A549 (cell line): ENCODE results near the gene LHFPL2. TPM values are rescaled to one million over a fixed set of nuclear protein-coding genes. Genes with fewer than 3 reads are reported as not detected.
A peak's percentile ranks its signal among the peaks of the same experiment; 100 is the strongest.

Experiments
- ATAC-seq, 2 experiments: fragments of 200-7000 bp in 1 of 2; fragments of >200 bp in 1 of 2; cut with Nextera tagmentation in 1 of 2; cut with Tn5 transposase in 1 of 2; 3 replicates each; pipeline versions ENCODE4 v1.8.0 to v1.9.1; 2018 to 2020; ENCODE audit warnings: mild to moderate bottlenecking in 1 of 2, moderate library complexity in 1 of 2
- CTCF ChIA-PET: fragments of 300-600 bp; sonication (Branson Sonifier 250); formaldehyde crosslinking; extraction: SDS; loops from one replicate; lab custom pipeline; 2021; ENCODE audit warnings: antibody characterized with exemption, inconsistent platforms; lab: Yijun Ruan, JAX
- POLR2A ChIA-PET: fragments of 350-600 bp; formaldehyde crosslinking; extraction: SDS; loops from one replicate; lab custom pipeline; 2021; ENCODE audit warnings: antibody characterized with exemption, inconsistent platforms; lab: Yijun Ruan, JAX
- DNase-seq, 2 experiments: peaks; one replicate each; pipeline versions ENCODE4 v3.0.0 to v3.0.0-alpha.2; 2011 to 2016; ENCODE audit warnings: low read depth in 1 of 2, low spot score in 1 of 2
- FAIRE-seq: peaks from 2 replicates; lab custom pipeline; 2011; peaks lifted over from hg19 to GRCh38; lab: Jason Lieb, UNC
- H3K27ac ChIP-seq, 2 experiments: fragments of >200 bp; sonication (Bioruptor Twin); formaldehyde crosslinking; 3 replicates each; pipeline ENCODE4 v1.5.1; 2016 to 2017
- H3K4me1 ChIP-seq: fragments of >200 bp; sonication (Bioruptor Twin); formaldehyde crosslinking; 3 replicates; pipeline ENCODE4 v1.6.1; 2016
- H3K4me2 ChIP-seq: fragments of >200 bp; sonication (Bioruptor Twin); formaldehyde crosslinking; 3 replicates; pipeline ENCODE4 v1.6.1; 2016
- H3K4me3 ChIP-seq: fragments of >200 bp; sonication (Bioruptor Twin); formaldehyde crosslinking; 3 replicates; pipeline ENCODE4 v1.5.1; 2016
- H3K9me3 ChIP-seq: fragments of >200 bp; sonication (Bioruptor Twin); formaldehyde crosslinking; 3 replicates; pipeline ENCODE4 v1.6.1; 2016
- BHLHE40 ChIP-seq: IDR thresholded peaks from 2 replicates; pipeline ENCODE4 v1.6.1; 2012; ENCODE audit warnings: low read depth, low read length, inconsistent platforms
- CHD2 ChIP-seq: fragments of 150-350 bp; IDR thresholded peaks from 2 replicates; pipeline ENCODE4 v1.6.1; 2014; ENCODE audit warnings: low read length; ENCODE audit not compliant: partially characterized antibody
- CTCF ChIP-seq: fragments of >200 bp; sonication (Bioruptor Twin); formaldehyde crosslinking; IDR thresholded peaks from 3 replicates; pipeline ENCODE4 v1.5.1; 2016
- ESRRA ChIP-seq: fragments of 150-350 bp; IDR thresholded peaks from 2 replicates; pipeline ENCODE4 v1.6.1; 2014; ENCODE audit warnings: mild to moderate bottlenecking, low read length, borderline replicate concordance
- GATA3 ChIP-seq: IDR thresholded peaks from 2 replicates; pipeline ENCODE4 v1.6.1; 2012; ENCODE audit warnings: borderline replicate concordance
- HOXB5 ChIP-seq: fragments of 250-450 bp; sonication (Bioruptor Pico); IDR thresholded peaks from 2 replicates; pipeline ENCODE4 v1.5.0; 2020; ENCODE audit warnings: mild to moderate bottlenecking, moderate library complexity
- JUN ChIP-seq, 2 experiments: fragments of >200 bp; sonication (Bioruptor Twin); formaldehyde crosslinking; IDR thresholded peaks; 2 replicates in 1 of 2; 3 replicates in 1 of 2; pipeline ENCODE4 v1.6.1; 2016 to 2017
- MAX ChIP-seq: IDR thresholded peaks from 2 replicates; pipeline ENCODE4 v1.6.1; 2012
- MAZ ChIP-seq: fragments of 150-350 bp; IDR thresholded peaks from 2 replicates; pipeline ENCODE4 v1.6.1; 2014; ENCODE audit warnings: antibody characterized with exemption, low read depth, low read length, borderline replicate concordance
- NFE2L2 ChIP-seq: fragments of 150-350 bp; conservative IDR thresholded peaks from 2 replicates; pipeline ENCODE4 v1.6.1; 2014; ENCODE audit warnings: low read length
- NR3C1 ChIP-seq: fragments of >200 bp; sonication (Bioruptor Twin); formaldehyde crosslinking; IDR thresholded peaks from 3 replicates; pipeline ENCODE4 v1.6.1; 2017
- PHF8 ChIP-seq: fragments of 200-600 bp; sonication (generic); IDR thresholded peaks from 2 replicates; pipeline ENCODE4 v1.6.1; 2016; ENCODE audit warnings: low read depth, mild to moderate bottlenecking, antibody characterized with exemption, moderate library complexity, borderline replicate concordance
- POLR2A ChIP-seq: IDR thresholded peaks from 2 replicates; pipeline ENCODE4 v1.6.1; 2012; ENCODE audit warnings: mild to moderate bottlenecking, low read length
- RAD21 ChIP-seq, 2 experiments: fragments of >200 bp in 1 of 2; sonication (Bioruptor Twin) in 1 of 2; formaldehyde crosslinking in 1 of 2; IDR thresholded peaks in 1 of 2; conservative IDR thresholded peaks in 1 of 2; 2 replicates in 1 of 2; 3 replicates in 1 of 2; pipeline ENCODE4 v1.6.1; 2012 to 2018; ENCODE audit warnings: inconsistent platforms in 1 of 2
- RARB ChIP-seq: fragments of 250-450 bp; sonication (Bioruptor Pico); IDR thresholded peaks from 2 replicates; pipeline ENCODE4 v1.8.0; 2021; ENCODE audit warnings: mild to moderate bottlenecking, moderate library complexity
- RFX5 ChIP-seq: fragments of 450-650 bp; IDR thresholded peaks from 2 replicates; pipeline ENCODE4 v1.7.1; 2014; ENCODE audit warnings: antibody characterized with exemption, mild to moderate bottlenecking, moderate library complexity
- RNF2 ChIP-seq: fragments of 200-600 bp; sonication (generic); IDR thresholded peaks from 2 replicates; pipeline ENCODE4 v1.6.1; 2016; ENCODE audit warnings: low read depth, mild to moderate bottlenecking, antibody characterized with exemption, moderate library complexity, borderline replicate concordance
- SMC3 ChIP-seq: fragments of >200 bp; sonication (Bioruptor Twin); formaldehyde crosslinking; IDR thresholded peaks from 3 replicates; pipeline ENCODE4 v1.6.1; 2018; ENCODE audit warnings: inconsistent platforms
- TFCP2L1 ChIP-seq: fragments of 250-450 bp; sonication (Bioruptor Pico); IDR thresholded peaks from 2 replicates; pipeline ENCODE4 v1.5.0; 2021; ENCODE audit warnings: mild to moderate bottlenecking
- USF2 ChIP-seq: fragments of 450-650 bp; IDR thresholded peaks from 2 replicates; pipeline ENCODE4 v1.6.1; 2014; ENCODE audit warnings: antibody characterized with exemption
- ZC3H11A ChIP-seq: fragments of 450-650 bp; IDR thresholded peaks from 2 replicates; pipeline ENCODE4 v1.6.1; 2014; ENCODE audit warnings: antibody characterized with exemption, mild to moderate bottlenecking
- ZFP36 ChIP-seq: fragments of 450-650 bp; IDR thresholded peaks from 2 replicates; pipeline ENCODE4 v1.6.1; 2014; ENCODE audit warnings: borderline replicate concordance; ENCODE audit not compliant: partially characterized antibody
- ZSCAN20 ChIP-seq: fragments of 250-450 bp; sonication (Bioruptor Pico); IDR thresholded peaks from 2 replicates; pipeline ENCODE4 v1.8.0; 2022; ENCODE audit warnings: mild to moderate bottlenecking, moderate library complexity
- WGBS: methylation state at CpG from one replicate; pipeline ENCODE4 v1.1.6; 2017; ENCODE audit errors: missing lambda C conversion rate; 5-methylcytosine and 5-hydroxymethylcytosine counted together
- polyA plus RNA-seq, 4 experiments: library from polyadenylated mRNA; depleted of rRNA in 3 of 4; stranded (reverse); fragments of >200 nt; fragmentation: RNase III in 1 of 4; extraction: RNeasy Plus Mini Kit Qiagen cat#74134 plus additional on column Dnase treatment in 1 of 4; gene quantifications; 2 replicates in 3 of 4; 3 replicates in 1 of 4; pipeline ENCODE4 v1.2.3, GENCODE V29; 2011 to 2017
- TF ChIP-seq, protein P1 (sequence below): IDR thresholded peaks from 2 replicates; pipeline ENCODE4 v1.6.1; 2012; ENCODE audit warnings: low read depth, borderline replicate concordance
- TF ChIP-seq, protein P2 (sequence below): fragments of 250-450 bp; sonication (Bioruptor Pico); IDR thresholded peaks from 2 replicates; pipeline ENCODE4 v1.5.0; 2021; ENCODE audit warnings: mild to moderate bottlenecking, moderate library complexity, borderline replicate concordance

The LHFPL2 gene
- polyA plus RNA-seq, 2 of the 4 experiments (the other 2 are of a cell fraction), result 24.9 to 41.7 TPM

DNA sequence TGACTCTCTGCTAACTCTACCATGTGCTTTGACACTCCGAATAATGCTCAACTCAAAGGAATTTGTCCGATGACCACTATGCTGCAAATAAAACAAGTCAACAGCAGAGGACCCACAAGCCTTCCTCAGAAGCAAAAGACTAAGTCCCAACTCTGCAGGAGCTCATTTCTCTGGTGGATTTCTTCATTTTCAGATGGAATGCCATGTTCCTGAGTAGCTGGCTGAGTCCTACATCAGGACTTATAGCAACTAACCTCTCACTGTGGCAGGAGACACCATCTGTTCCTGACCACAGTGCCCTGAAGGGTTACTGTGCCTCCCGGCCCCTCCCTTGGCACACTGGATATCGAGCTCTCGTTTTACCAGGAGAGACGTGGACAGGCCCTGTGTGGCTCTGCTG lies 20.8 kb downstream of the LHFPL2 start:
- CTCF ChIA-PET, result interaction anchor here (0.7 to 2.3 kb wide), 11 partner anchors 9 to 337 kb away, joined by 3 to 17 read pairs (median 4); no protein-coding TSS in a partner anchor
- H3K4me1 ChIP-seq, result peaks cover 57% of the 10 kb centered on the region
- FAIRE-seq (no peak), ATAC-seq (0 out of 6 replicates have a peak, but pooled peaks of 1 of the 2 experiments have one; percentile 19), DNase-seq (no peak)
- POLR2A ChIA-PET, result no interaction called here
- no peak overlapping the region for H3K4me3 ChIP-seq
- H3K9me3 ChIP-seq, result no peaks in the 10 kb centered on the region
- 85% methylated on average over 5 of the region's 6 CpGs for WGBS
- peak overlapping the region in 1 of 2 experiments; percentile 4; a peak in 2 of 6 replicates for H3K27ac ChIP-seq
- TF ChIP-seq JUN (IDR thresholded peaks at IDR 0.05) (no peak), BHLHE40 (no peak), MAX (no peak), HOXB5 (CRISPR knock-in tag) (no peak), RAD21 (conservative IDR thresholded peaks at IDR 0.05 in 1 of 2, IDR thresholded peaks at IDR 0.05 in 1 of 2) (no peak), MAZ (no peak), SMC3 (no peak), ZSCAN20 (CRISPR knock-in tag) (no peak), CHD2 (no peak), RNF2 (no peak), TFCP2L1 (CRISPR knock-in tag) (no peak)
- H3K4me2 ChIP-seq, result no peak overlapping the region

GRCh38 chr5:78627175-78627574 lies 21.4 kb downstream of the LHFPL2 start:
- ChIA-PET CTCF (interaction anchor here (0.7 to 2.3 kb wide), 11 partner anchors 10 to 338 kb away, joined by 3 to 17 read pairs (median 4); no protein-coding TSS in a partner anchor), POLR2A (no interaction called here)
- Histone ChIP-seq H3K4me3 (no peak overlapping the region), H3K9me3 (no peaks in the 10 kb centered on the region), H3K27ac (peak overlapping the region; percentile 4 to 24; a peak in 2 of 6 replicates), H3K4me2 (no peak overlapping the region), H3K4me1 (peaks cover 62% of the 10 kb centered on the region)
- DNase-seq, result peak in 1 of 2 experiments; percentile 33
- ATAC-seq, result peak in 1 of 2 experiments; percentile 52; a peak in 3 of 6 replicates
- no peak for TF ChIP-seq ZSCAN20 (CRISPR knock-in tag)
- TF ChIP-seq RAD21 (conservative IDR thresholded peaks at IDR 0.05 in 1 of 2, IDR thresholded peaks at IDR 0.05 in 1 of 2), result peak; percentile 62 to 69
- no peak for TF ChIP-seq ZC3H11A
- TF ChIP-seq PHF8, result no peak
- no peak for TF ChIP-seq POLR2A
- TF ChIP-seq, protein P1, sequence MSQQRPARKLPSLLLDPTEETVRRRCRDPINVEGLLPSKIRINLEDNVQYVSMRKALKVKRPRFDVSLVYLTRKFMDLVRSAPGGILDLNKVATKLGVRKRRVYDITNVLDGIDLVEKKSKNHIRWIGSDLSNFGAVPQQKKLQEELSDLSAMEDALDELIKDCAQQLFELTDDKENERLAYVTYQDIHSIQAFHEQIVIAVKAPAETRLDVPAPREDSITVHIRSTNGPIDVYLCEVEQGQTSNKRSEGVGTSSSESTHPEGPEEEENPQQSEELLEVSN, result no peak
- TF ChIP-seq TFCP2L1 (CRISPR knock-in tag), result no peak
- TF ChIP-seq USF2, result no peak
- no peak for TF ChIP-seq GATA3
- no peak for TF ChIP-seq RARB (CRISPR knock-in tag)
- no peak for TF ChIP-seq ESRRA
- no peak for TF ChIP-seq NFE2L2
- TF ChIP-seq ZFP36, result no peak
- TF ChIP-seq NR3C1, result no peak
- no peak for TF ChIP-seq HOXB5 (CRISPR knock-in tag)
- no peak for TF ChIP-seq MAX
- TF ChIP-seq, protein P2, sequence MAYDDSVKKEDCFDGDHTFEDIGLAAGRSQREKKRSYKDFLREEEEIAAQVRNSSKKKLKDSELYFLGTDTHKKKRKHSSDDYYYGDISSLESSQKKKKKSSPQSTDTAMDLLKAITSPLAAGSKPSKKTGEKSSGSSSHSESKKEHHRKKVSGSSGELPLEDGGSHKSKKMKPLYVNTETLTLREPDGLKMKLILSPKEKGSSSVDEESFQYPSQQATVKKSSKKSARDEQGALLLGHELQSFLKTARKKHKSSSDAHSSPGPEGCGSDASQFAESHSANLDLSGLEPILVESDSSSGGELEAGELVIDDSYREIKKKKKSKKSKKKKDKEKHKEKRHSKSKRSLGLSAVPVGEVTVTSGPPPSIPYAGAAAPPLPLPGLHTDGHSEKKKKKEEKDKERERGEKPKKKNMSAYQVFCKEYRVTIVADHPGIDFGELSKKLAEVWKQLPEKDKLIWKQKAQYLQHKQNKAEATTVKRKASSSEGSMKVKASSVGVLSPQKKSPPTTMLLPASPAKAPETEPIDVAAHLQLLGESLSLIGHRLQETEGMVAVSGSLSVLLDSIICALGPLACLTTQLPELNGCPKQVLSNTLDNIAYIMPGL (CRISPR knock-in tag), result no peak
- TF ChIP-seq SMC3, result peak; percentile 62
- no peak for TF ChIP-seq RFX5
- peak; percentile 44 for TF ChIP-seq CTCF
- no peak for FAIRE-seq
- 85% methylated on average over 3 of the region's 3 CpGs for WGBS
